MCF 10A (cell line): ENCODE data around the gene GCC1. TPM values are rescaled to one million over a fixed set of nuclear protein-coding genes. Genes with fewer than 3 reads are reported as not detected.

Source experiments
- BruUV-seq: library from RNA; stranded (reverse); fragments of 400-500 nt; replicated peaks from 2 replicates; lab custom pipeline; 2021; lab: Mats Ljungman, UMichigan
- CTCF ChIA-PET: fragments of 300-600 bp; sonication (Branson Sonifier 250); formaldehyde crosslinking; extraction: SDS; loops from one replicate; lab custom pipeline; 2021; ENCODE audit warnings: antibody characterized with exemption, inconsistent platforms; lab: Yijun Ruan, JAX
- POLR2A ChIA-PET: fragments of 300-600, 350-650 bp; sonication (Branson Sonifier 250); formaldehyde crosslinking; extraction: SDS; loops from one replicate; lab custom pipeline; 2020; ENCODE audit warnings: antibody characterized with exemption, inconsistent platforms; lab: Yijun Ruan, JAX
- DNase-seq: peaks from one replicate; pipeline ENCODE4 v3.0.0-alpha.2; 2018; ENCODE audit not compliant: unreplicated experiment
- H3K27ac Mint-ChIP-seq: one replicate; pipeline ENCODE4 v1.8.0; 2022; ENCODE audit warnings: mild to moderate bottlenecking, low read depth, mixed read lengths; ENCODE audit not compliant: unreplicated experiment
- H3K27me3 Mint-ChIP-seq: one replicate; pipeline ENCODE4 v1.8.0; 2022; ENCODE audit warnings: mixed read lengths; ENCODE audit not compliant: insufficient read depth, unreplicated experiment
- H3K36me3 Mint-ChIP-seq: one replicate; pipeline ENCODE4 v1.8.0; 2022; ENCODE audit warnings: mild to moderate bottlenecking, moderate library complexity, mixed read lengths; ENCODE audit not compliant: insufficient read depth, unreplicated experiment
- H3K4me1 Mint-ChIP-seq: one replicate; pipeline ENCODE4 v1.8.0; 2022; ENCODE audit warnings: mixed read lengths; ENCODE audit not compliant: insufficient read depth, unreplicated experiment
- H3K4me3 Mint-ChIP-seq: one replicate; pipeline ENCODE4 v1.8.0; 2022; ENCODE audit warnings: mild to moderate bottlenecking, moderate library complexity, mixed read lengths; ENCODE audit not compliant: unreplicated experiment
- H3K9me3 Mint-ChIP-seq: one replicate; pipeline ENCODE4 v1.8.0; 2022; ENCODE audit warnings: mixed read lengths; ENCODE audit not compliant: unreplicated experiment
- CTCF ChIP-seq: fragments of 200-600 bp; IDR thresholded peaks from one replicate; pipeline ENCODE4 v1.8.0; 2022; ENCODE audit warnings: antibody characterized with exemption, mild to moderate bottlenecking; ENCODE audit not compliant: unreplicated experiment
- intact Hi-C: fragments of 100-400 bp; cut with micrococcal nuclease; formaldehyde crosslinking; loops from 2 replicates; pipeline ENCODE4 v1.14.1; 2022
- total RNA-seq: library from RNA; stranded (reverse); gene quantifications from 2 replicates; pipeline ENCODE4 v1.2.3, GENCODE V29; 2022

The GCC1 gene
- total RNA-seq, 1 experiment from 2014 or later = 27.7 TPM

- H3K36me3 Mint-ChIP-seq = no peaks in the 10 kb centered on the region
- no TSS peak for BruUV-seq
- no peaks in the 10 kb centered on the region for H3K4me1 Mint-ChIP-seq
- no peaks in the 10 kb centered on the region for H3K9me3 Mint-ChIP-seq
- H3K27me3 Mint-ChIP-seq = peaks cover 100% of the 10 kb centered on the region
- DNase-seq = no peak
- H3K4me3 Mint-ChIP-seq = no peak overlapping the region
- ChIA-PET CTCF (no interaction called here), POLR2A (no interaction called here)
- intact Hi-C loops = no loop called here
- H3K27ac Mint-ChIP-seq = no peak overlapping the region
- TF ChIP-seq CTCF = no peak
Measured at GRCh38 chr7:127618775-127619174, 33.4 kb upstream of the GCC1 start.

- Mint-ChIP-seq H3K4me1 (no peaks in the 10 kb centered on the region), H3K4me3 (no peak within 1 kb of the TSS), H3K27me3 (peaks cover 100% of the 10 kb centered on the region), H3K9me3 (no peaks in the 10 kb centered on the region), H3K27ac (no peak within 1 kb of the TSS), H3K36me3 (no peaks in the 10 kb centered on the region)
- BruUV-seq = no TSS peak
- ChIA-PET CTCF (no interaction called here), POLR2A (no interaction called here)
- DNase-seq = no peak
- no peak for TF ChIP-seq CTCF
- intact Hi-C loops = no loop called here
Measured at GRCh38 chr7:127618042-127618441, 32.6 kb upstream of the GCC1 start, which contains the start of gene PAX4. Gene PAX4, minus strand, starts transcription at chr7:127618142. Its CDS starts 2,214 bp downstream, at chr7:127615928.

GRCh38 chr7:127616724-127617123, 31.3 kb upstream of the GCC1 start:
- Mint-ChIP-seq H3K36me3 (no peaks in the 10 kb centered on the region), H3K27ac (no peak overlapping the region), H3K9me3 (peaks cover 8% of the 10 kb centered on the region), H3K4me3 (no peak overlapping the region), H3K4me1 (no peaks in the 10 kb centered on the region), H3K27me3 (peaks cover 100% of the 10 kb centered on the region)
- no peak for TF ChIP-seq CTCF
- no peak for DNase-seq
- BruUV-seq = no TSS peak
- intact Hi-C loops = no loop called here
- ChIA-PET CTCF (no interaction called here), POLR2A (interaction anchor here (1.2 kb wide), 1 partner anchor 10 kb away, joined by 3 read pairs; no protein-coding TSS in a partner anchor)

- ChIA-PET CTCF (no interaction called here), POLR2A (no interaction called here)
- Mint-ChIP-seq H3K27ac (no peak overlapping the region), H3K4me3 (no peak overlapping the region), H3K27me3 (peaks cover 56% of the 10 kb centered on the region), H3K36me3 (no peaks in the 10 kb centered on the region), H3K4me1 (no peaks in the 10 kb centered on the region), H3K9me3 (peaks cover 8% of the 10 kb centered on the region)
- intact Hi-C loops = no loop called here
- no TSS peak for BruUV-seq
- DNase-seq = no peak
- TF ChIP-seq CTCF = no peak
Measured at GRCh38 chr7:127612263-127612662, 26.9 kb upstream of the GCC1 start.
